Fibroblast of mammary gland (primary cell): ENCODE results near the gene TCF3.
"Not testable (repeated sequence)": the region's sequence is repeated elsewhere in the genome, so short reads cannot be mapped to it uniquely, and the experiment has no call there.

Experiments used
- DNase-seq: peaks from one replicate; pipeline ENCODE4 v3.0.0-alpha.2; 2010; ENCODE audit warnings: low read depth
- H3K4me3 ChIP-seq: 2 replicates; pipeline ENCODE4 v1.5.1; 2011; ENCODE audit warnings: low read depth, mild to moderate bottlenecking, low read length, moderate library complexity; ENCODE audit not compliant: control insufficient read depth
- CTCF ChIP-seq: conservative IDR thresholded peaks from 2 replicates; pipeline ENCODE4 v1.5.1; 2011; ENCODE audit warnings: low read depth, low read length, inconsistent platforms; ENCODE audit not compliant: control insufficient read depth, insufficient read depth

The TCF3 gene

DNA sequence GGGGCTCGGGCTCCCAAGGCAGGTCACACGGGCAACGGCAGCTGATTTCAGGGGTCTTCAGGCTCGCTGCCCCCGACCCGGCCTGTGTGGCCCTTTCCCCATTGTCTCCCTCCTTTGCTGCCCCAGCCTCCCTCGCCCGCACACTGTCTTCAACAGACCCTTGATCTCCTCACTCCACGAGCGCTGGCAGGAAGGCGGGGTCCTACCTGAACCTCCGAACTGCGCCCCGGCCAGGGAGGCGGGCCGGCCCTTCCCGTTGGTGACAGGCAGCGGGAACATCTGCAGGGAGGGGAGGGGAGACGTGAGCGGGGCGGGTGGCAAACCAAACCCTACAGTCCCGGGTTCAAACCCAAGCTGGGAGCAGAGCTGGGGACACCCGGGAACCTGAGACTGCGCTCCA is 6.3 kb downstream of the TCF3 start:
- no peak for TF ChIP-seq CTCF
- H3K4me3 ChIP-seq = no peak overlapping the region
- no peak for DNase-seq

GRCh38 chr19:1645299-1645698 is 7.1 kb downstream of the TCF3 start:
- TF ChIP-seq CTCF = no peak
- H3K4me3 ChIP-seq = no peak overlapping the region

GRCh38 chr19:1644070-1644469 is 8.3 kb downstream of the TCF3 start:
- DNase-seq = no peak

More at GRCh38 chr19:1645299-1645698, 7.1 kb downstream of the TCF3 start:
- DNase-seq = no peak

GRCh38 chr19:1640893-1641448 is 11.4 kb downstream of the TCF3 start:
- not testable (repeated sequence) for H3K4me3 ChIP-seq, DNase-seq

More at GRCh38 chr19:1644070-1644469, 8.3 kb downstream of the TCF3 start:
- no peak overlapping the region for H3K4me3 ChIP-seq
- TF ChIP-seq CTCF = no peak

- TF ChIP-seq CTCF = no peak
- no peak for DNase-seq
- H3K4me3 ChIP-seq = no peak overlapping the region
Observed at GRCh38 chr19:1636325-1637236, 15.8 kb downstream of the TCF3 start.

DNA sequence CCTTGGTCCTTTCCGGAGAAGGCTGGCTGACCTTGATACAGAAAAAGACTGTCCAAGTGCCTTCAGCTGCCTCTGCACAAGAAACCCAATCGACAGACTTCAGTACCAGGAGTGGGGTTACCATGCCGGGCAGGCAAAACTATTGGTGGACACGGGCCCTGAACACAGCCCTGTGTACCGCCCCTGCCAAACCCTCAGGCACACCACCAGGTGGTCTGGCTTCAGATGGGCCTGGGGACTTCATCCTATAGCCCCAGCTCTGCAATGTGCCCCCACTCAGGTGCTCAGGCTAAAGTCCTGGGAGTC is 17.5 kb downstream of the TCF3 start:
- no peak for DNase-seq
- H3K4me3 ChIP-seq = no peak overlapping the region
- TF ChIP-seq CTCF = no peak

- no peak for TF ChIP-seq CTCF
- no peak overlapping the region for H3K4me3 ChIP-seq
- no peak for DNase-seq
Observed at GRCh38 chr19:1634242-1634937, 18.0 kb downstream of the TCF3 start.
